Measurements from ENCODE around the gene EXOC4.

- no peak for TF ChIP-seq CTCF (IDR thresholded peaks at IDR 0.05)
- TF ChIP-seq POLR2A (IDR thresholded peaks at IDR 0.05) = no peak
These were observed 792.8 kb downstream of the EXOC4 start for GRCh38 chr7:134045716-134046115.
